ENCODE results near the gene SLC1A2.

The SLC1A2 gene

DNA sequence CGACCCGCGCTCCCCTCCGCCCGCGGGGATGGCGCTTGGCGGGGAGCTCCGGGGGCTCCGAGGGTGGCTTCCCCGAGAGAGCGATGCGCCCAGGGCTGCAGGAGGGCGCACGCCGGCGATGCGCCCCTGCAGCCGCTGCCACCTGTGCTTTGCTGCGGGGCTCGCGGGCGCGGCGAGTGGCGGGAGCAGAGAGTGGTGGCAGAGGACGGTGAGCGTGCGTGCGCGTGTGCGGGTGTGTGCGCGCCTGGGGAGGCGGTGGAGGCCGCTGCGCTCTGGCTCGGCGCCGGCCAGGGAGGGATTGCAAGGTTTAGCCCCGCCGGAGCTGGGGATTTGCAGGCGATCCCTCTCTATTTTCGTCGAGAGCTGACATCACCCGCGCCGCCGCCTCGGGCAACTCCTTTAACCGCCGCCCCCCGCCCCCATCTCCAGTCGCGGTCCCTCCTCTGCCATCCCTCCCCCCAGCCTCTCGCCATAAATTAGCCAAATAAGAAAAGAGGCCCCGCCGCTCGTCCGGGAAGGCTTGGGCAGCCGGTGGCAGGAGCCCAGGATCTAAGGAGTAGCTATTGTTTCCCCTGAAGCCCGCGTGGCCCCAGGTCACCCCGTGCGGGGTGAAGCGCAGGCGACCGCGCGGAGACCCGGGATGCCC, at the start of gene SLC1A2:
Gene SLC1A2, minus strand, starts transcription at position 375 of the 646 bp plus-strand sequence. CDS start 592 bp downstream, outside the sequence.
- no peak for DNase-seq (ENCODE audit: low read depth)

DNA sequence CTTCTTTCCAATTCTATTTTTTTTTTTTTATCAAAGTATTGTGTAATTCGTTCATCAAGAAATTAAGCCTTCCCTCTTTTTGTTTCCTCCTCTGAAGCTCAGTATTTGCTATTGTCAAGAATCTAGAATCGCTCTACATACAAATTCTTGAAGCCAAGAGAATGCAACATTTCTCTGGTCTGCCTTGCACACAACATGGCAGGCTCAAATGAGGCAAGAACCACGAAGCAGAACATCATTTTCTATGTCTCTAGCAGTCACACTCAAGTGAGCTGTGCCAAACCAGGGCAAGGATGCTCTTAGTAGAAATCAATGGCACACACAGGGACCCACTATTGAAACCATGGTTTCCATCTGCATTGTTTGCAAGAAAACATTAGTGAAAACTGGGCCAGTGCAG, 46.7 kb upstream of the SLC1A2 start:
- no peak for DNase-seq (ENCODE audit: low read depth)

DNA sequence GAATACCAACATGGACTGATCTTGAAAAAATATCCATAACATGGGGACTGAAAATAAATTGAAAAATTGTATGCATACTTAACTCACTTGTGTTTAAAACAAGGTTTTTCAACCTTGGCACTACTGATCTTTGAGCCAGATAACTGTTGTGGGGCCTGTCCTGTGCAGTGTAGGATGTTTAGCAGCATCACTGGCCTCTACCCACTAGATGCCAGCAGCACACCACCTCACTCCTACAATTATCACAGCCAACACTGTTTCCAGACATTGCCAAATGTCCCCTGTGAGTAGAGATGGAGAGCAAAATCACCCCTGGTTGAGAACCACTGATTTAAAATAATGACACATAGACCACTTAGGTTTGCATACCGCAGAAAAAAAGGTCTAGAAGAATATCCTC, 45.0 kb upstream of the SLC1A2 start:
- no peak for DNase-seq (ENCODE audit: low read depth)

DNA sequence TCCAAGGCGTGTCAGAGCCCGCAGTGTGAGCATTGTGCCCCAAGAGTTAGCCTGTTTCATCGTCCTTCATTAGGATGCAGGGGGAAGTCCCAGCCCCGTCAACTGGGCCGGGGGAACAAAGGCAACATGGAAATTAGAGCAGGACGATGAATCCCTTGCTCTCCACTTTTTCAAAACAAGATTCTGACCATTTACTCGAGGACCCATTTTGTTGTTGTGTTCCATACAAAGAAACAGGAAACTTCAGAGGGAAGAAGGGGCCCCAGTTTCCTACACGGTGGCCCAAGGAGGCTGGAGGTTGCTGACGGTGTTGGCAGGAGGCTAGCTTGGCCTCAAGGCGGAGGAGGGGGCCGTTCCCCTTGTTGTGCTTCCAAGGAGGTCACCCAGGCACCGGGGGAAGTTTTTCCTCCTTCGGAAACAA, 44.0 kb upstream of the SLC1A2 start:
- no peak for DNase-seq (ENCODE audit: low read depth)

DNA sequence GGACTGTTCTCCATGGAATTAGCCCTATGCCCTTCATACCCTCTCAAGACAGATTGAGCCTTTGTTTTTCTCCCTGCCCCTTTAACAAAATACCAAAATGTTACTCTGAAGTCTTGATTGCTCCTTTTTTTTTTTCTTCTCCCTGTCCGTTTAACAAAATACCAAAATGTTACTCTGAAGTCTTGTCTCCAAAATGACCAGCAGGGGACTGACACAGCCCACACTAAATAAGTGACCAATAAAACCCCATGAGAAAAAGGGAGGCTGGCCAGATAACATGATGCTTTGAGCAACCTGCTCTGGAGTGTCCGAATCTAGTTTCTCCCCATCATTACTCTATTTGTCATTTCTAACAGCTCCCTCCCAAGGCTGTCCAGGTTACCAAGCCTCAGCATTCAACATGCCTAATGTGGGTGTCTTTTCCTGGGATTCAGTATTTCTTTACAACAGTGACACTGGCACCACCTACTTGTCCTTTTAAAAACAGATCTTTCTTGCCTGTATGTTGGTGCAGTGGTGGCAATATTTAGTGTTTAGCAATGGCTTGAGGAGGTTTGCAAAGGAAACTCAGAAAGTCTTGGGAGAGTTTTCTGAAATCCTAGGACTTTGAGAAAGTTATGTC, 42.7 kb upstream of the SLC1A2 start:
- DNase-seq (ENCODE audit: low read depth): no peak

DNA sequence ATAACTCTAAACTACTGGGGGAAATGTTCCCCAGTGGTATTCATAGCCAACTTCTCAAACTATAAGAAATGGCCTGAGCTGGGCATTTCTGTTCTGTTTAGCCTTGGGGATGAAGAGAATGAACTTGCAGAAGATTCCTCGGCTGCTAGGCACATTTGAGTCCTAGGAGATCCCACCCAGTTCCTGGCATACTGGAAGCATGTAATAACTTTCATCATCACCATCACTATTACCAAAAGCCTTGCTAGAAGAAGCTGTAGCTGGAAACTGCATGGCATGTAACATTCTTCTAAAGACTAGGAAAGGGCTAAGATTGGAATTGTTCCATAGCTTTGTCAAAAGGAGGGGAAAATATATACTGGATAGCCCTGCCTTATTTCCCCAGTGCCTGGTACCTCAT, 40.1 kb upstream of the SLC1A2 start:
- no peak for DNase-seq (ENCODE audit: low read depth)

DNA sequence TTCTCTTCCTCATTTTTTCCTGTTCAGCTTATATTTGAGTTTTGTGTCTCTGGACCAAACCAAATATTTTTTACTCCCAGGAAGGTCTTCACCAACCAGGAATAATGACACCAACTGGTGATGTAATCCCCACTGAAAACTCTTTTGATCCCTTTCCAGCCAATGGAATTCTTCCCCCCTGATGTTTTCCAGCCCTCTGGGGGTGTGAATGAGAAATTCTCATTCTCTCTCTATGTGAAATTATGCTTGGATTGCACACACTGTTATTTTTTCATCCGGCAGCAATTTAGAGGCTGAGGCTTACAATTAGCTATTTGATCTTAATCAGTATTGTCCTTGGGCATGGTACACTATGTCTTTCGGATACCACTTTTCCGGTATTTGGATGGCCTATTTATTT, 39.5 kb upstream of the SLC1A2 start:
- no peak for DNase-seq (ENCODE audit: low read depth)

DNA sequence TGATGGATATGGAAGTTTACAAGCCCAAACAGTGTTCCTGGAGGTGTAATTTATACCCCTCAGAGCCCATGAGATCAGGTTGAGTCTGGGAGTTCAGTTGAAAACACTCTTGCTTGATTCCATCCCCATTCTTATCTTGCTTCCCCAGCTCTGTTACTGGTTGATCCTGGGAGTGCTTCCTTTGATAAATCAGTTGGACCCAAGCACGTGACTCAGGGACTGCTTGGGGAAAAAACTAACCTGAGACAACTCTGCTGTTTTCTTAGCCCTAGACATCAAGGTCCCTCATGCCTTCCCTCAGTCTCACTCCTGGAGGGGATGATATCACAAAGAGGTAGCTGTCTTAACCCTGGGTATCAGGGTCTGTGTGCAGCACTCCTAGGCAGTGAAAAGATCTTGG, 35.0 kb upstream of the SLC1A2 start:
- DNase-seq (ENCODE audit: low read depth): no peak

DNA sequence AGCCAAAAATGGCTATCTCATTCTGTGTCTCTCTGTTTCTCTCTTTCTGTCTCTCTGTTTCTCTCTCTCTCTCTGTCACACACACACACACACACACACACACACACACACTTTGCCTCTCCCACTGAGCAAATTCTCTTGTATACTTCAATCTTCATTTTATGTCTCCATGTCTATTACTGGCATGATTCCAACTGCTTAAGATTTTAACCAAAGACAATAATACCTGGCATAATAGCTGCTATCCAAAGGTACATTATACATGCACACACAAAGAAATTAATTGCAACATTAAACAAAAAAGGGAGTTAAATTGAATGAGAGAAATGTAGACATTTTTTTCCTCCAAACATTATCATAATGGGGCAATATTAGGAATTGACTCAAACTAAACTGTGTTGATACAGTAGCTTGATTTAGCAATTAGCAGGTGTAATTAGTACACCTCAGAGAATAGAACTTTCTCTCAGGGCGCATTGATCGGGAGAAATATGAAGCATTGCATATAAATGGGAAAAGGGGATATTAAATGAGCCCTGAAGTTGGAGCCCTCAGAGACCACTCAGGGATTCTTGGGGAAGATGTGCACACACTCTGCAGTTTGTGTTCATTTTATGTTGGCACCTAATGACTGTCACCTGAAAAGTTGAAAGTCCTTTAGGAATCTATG, 17.4 kb upstream of the SLC1A2 start:
- no peak for DNase-seq (ENCODE audit: low read depth)

DNA sequence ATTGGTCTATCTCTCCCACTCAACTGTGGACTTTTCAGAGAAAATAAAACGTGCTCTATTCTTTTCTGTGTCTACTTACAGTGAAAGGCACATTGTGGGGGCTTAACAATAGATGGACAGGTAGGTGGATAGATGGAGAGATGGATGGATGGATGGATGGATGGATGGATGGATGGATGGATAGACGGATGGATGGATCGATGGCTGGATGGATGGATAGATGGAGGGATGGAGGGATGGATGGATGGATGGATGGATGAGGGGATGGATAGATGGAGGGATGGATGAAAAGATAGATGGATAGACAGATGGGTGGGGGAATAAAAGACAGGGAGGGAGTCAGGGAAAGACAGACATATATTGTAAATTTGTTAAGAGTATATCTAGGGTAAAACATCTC, 14.2 kb upstream of the SLC1A2 start:
- no peak for DNase-seq (ENCODE audit: low read depth)

DNA sequence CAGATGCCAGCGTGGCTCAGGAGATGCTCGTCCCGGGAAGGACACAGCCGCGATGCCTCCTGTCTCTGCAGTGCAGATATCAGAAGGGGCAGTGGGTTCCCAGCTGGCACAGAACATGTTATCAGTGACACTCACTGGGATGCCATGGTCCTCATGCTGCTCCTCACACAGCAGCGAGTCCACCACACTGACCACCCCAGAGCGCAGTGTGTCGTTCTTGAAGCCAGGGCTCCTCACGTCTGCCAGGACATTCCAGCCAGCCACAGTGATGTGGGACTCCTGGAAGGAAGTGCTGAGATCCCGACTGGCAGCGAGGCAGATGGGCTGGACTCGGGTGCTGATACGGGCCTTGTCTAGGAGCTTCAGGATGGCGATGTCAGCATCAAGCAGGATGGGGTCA, 13.1 kb upstream of the SLC1A2 start:
- no peak for DNase-seq (ENCODE audit: low read depth)

DNA sequence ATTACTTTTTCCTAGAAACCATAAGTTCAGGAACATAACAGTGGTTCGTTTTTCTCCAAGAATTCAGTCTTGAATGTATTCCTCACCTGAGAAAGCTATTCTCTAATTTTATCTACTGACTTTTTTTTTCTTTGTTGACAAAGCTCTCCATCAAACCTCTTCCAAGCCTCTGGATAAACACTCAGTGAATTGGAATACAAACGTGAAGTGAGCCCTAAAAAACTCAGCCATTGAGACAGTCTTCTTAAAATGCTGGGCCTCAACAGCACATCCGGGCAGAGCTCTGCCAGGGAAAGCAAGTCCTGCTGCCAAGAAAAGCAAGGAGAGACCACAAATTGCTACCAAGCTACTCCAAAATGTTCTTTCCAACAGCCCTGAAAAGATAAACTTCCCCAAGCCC, 7.7 kb upstream of the SLC1A2 start:
- DNase-seq (ENCODE audit: low read depth): no peak

DNA sequence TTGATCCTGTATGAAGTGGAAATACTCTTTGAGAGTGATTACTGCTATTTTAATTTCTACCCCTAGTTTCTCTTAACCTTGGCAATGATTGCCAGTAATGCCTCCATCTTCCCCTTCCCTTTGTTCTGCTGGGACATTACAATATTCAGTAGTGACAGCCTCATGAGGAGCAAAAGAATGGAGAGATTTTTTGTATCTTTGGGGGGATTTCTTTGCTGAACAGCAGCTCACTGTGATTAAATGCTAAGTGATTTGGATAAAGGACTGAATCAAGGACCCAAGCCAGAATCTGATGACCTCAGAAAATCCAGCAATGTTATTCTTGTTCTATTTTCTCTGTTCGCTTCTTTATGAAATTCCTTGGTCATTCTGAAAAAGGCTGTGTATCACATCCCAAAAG, 7.0 kb upstream of the SLC1A2 start:
- DNase-seq (ENCODE audit: low read depth): no peak

DNA sequence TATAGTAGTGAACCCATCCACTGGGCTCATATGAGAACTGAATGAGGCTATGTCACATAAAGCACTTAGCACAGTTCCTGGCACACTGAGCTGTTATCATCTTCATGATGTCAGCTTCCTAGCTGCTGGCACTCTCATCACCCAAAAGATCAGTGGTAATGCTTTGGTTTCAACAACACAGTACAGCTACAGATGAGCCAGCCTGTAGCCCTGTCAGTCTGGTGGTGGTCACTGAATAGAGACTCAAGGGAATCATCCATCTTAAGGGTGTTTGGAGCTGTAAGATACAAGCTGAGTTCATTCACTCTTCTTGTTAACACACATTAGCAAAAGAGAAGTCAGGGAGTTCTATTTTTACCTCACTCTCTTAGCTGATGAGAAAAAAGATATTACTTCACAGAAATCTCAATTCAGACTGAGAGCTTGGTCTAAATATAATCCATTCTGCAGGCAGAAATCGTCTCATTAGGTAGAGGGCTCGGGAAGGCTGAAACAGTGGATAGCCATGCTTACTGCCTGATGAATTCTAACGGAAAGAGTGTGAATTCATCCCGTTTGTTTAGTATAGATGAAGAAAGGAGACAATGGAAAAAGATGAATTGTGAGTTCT, 6.3 kb upstream of the SLC1A2 start:
- DNase-seq (ENCODE audit: low read depth): no peak

DNA sequence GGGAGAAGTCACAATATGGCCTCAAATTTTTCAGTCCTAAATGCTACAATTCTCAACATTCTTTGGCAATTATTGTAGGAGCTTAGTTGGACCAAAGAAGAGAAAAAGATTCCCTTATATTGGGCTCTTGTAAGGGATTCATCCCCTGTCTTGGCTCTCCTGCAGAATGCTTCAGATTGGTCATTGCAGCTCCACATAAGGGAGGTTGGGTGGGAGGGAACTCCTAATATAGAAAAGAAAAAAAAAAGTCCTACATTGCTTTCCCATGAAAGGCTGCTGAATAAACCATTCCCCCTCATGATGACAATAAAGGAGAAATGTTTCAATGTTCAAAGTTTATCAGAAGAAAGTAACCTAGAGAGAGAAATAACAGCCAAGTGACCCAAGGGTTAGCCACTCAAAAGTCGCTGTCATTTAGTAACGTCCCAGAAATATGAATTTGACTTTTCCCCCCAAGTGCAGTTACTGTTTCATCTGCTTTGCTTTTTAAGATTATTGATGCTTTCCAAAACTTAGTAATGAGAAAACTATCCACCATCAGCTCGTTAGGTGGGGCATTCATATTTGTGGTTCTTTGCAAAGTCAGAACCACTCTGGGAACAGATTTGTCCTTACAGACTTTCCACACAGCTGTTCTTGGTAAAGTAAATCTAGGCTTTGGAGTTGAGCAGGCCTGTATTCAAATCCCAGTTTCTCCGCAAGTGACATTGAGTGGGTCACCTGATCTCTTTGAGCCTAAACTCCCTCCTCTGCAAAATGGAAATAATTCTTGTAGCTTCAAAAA, 5.0 kb upstream of the SLC1A2 start:
- DNase-seq (ENCODE audit: low read depth): no peak

DNA sequence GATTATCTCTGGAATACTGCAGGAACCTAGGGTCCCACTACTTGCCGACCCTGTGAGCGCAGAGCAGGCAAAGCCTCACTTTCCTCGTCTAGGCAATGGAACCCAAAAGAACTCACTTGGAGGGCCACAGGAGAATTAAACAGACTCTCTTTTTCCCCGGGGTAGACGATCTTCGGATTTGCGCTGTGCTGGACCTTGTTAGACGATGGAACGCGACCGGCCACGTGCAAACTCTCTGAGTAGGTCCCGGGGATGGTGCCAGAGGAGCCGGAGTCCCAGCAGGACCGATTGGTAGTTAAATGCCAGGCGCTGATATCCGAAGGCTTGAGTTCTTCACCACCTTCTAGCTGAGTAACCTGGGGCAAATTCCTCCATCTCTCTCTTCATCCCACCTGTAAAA, 1.0 kb upstream of the SLC1A2 start:
- DNase-seq (ENCODE audit: low read depth): no peak

DNA sequence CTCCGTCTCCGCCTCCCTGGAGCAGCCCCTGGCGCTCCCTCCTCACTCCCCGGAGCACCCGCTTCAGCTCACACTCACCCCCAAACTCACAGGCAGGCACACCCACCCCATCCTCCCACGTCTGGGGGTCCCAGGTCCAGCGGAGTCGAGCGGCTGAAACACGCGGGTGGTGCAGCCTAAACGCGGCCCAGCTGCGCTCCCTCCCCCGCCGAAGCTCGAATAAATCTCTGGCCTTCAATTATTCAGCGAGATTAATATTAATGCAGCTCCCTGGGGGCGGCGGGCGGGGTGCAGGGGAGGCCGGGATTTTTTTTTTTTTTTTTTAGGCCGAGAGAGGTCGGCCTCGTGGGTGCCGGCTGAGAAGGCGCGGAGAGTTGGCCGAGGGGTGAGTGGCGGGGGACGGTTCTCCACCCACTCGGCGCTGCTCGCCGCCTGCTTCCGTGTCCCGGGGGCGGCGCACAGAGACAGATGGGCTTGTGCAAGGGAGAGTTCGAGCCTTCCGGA, 524 bp upstream of the SLC1A2 start:
- DNase-seq (ENCODE audit: low read depth): no peak

DNA sequence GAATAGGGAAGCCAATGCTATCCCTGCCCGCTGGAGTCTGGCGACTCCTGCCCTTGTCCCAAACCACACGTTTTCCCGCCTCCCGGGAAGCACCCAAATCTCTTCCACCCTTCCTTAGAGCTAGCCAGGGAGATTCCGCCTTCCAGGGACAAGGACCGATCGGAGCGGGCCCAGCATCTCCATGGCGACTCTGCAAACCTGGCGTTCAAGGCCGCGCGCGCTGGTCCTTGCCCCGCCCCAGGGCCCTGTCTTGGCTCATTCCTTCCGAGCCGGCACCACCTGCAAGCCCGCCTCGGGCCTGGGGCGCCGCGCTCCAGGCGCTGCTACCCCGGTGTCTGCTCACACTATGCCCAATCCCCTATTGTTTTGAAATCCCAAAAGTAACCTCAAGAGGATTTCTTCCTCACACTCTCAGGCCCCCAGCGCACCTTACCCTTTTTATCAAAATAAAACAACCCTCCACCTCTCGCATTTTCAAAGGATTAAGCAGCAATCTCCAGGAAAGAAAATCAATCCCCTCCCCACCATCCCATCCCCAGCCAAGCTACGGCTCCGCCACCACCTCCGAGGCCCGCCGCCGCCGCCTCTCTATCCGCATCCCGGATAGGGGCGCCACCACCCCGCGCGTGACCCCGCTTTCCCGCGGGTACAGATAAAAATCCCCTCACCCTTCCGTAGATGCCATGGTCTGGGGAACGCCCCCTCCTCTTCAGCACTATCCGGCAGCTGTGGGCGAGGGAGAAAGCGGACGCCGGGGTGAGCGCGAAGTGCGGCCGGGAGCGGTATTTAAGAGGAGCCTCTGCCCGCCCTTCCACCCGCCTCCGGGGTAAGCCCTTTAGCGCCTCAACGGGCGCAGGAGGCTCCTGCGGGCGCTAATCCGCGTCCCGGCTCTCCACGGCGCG, 825 bp downstream of the SLC1A2 start:
- DNase-seq (ENCODE audit: low read depth): no peak

DNA sequence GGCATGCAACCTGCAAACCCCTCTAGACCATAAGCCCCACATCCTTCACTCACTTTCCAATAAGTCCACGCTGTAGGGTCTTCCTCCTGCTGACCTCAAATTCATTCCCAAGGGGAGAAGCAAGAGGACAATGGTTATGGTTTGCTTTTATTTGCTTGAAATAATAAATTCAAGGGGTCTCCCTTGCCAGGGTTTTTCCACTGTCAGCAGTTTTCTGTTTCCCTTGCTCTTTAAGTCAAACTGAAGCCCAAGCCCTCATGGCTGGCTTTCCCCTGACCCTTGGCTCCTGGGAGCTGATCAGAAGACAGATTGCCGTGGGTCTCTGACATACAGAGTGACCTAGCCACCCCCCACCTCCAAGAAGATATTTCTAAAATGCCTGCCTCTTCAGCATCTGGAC, 3.9 kb downstream of the SLC1A2 start:
- no peak for DNase-seq (ENCODE audit: low read depth)

DNA sequence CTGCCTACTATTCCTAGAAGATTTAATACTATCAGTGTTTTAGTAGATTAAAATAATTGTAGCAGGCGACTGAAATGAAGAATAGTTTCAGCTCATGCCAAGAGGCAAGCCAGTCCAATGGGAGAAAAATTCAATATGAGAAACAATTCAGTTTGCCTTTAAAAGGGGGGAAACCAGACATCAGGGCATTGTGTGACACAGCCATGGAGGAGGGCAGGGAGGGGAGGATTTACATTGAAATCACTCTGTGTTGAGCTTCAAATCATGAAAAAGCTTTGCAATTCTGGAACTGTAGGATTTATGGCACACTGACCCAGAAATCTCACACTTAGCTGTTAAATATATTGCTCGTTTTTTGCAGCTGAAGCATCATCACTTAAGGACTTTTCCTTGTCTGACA, 4.6 kb downstream of the SLC1A2 start:
- no peak for DNase-seq (ENCODE audit: low read depth)

DNA sequence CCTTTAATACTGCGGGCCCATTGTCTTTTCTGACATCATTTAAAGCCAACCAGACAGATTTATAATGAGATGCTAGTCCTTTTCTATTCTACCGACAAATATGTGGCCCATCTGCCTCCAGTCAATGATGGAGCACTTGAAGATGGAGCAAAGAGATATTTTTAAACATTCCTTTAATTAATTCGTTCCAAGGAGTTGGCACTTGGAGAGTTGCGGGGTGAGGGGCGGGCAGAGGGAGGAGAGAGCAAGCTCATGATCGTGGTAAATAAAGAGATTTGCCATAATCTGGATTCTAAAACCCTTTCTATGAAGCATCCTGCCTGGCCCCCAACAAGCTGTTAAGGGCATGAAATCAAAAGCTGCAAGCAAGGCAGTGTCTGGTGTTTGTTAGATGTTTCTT, 5.0 kb downstream of the SLC1A2 start:
- DNase-seq (ENCODE audit: low read depth): no peak

Measured in activated T-cell treated with anti-CD3 and anti-CD28 coated beads for 24 hours (primary cell).